Bladder microvascular endothelial cell (primary cell): ENCODE data around the gene BCL2L1. TPM values are rescaled to one million over a fixed set of nuclear protein-coding genes. Genes with fewer than 3 reads are reported as not detected.

ENCODE experiments used
- total RNA-seq: library from RNA; depleted of rRNA; stranded (reverse); fragments of >200 nt; gene quantifications from 2 replicates; pipeline ENCODE4 v1.2.3, GENCODE V29; 2014

Gene BCL2L1
- total RNA-seq, result 37.7 and 88.4 TPM in 2 replicates

GRCh38 chr20:31722257-31723068 is at the start of gene BCL2L1:
TSS of gene BCL2L1 (minus strand) at chr20:31722868. CDS start at chr20:31722218, 650 bp downstream.

DNA sequence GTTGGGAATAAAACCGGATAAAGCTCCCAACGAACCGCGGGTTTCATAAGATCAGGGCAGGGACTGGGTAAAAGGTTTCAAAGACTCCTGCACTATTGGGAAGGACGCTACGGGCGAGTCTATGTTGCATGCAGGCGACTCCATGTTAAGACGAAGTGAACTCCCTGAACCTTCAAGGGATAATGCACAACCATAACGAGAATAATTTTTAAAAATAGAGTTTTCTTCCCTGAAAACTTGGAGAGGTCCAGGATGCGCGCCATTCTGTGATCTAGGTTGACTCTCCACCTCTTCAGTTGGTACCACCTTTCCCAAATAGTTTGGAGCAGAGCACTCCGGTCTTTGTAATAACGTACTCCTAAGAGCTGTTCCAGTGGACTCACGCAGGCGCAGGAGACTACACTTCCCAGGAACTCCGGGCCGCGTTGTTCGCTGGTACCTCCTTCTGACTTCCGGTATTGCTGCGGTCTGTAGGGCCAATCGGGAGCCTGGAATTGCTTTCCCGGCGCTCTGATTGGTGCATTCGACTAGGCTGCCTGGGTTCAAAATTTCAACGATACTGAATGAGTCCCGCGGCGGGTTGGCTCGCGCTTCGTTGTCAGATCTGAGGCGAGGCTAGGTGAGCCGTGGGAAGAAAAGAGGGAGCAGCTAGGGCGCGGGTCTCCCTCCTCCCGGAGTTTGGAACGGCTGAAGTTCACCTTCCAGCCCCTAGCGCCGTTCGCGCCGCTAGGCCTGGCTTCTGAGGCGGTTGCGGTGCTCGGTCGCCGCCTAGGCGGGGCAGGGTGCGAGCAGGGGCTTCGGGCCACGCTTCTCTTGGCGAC is 16.3 kb upstream of the BCL2L1 start, which contains the start of gene TPX2:
TPX2 (plus strand) TSS at position 562 of the 821 bp plus-strand sequence. CDS start 18,187 bp downstream, outside the sequence.

DNA sequence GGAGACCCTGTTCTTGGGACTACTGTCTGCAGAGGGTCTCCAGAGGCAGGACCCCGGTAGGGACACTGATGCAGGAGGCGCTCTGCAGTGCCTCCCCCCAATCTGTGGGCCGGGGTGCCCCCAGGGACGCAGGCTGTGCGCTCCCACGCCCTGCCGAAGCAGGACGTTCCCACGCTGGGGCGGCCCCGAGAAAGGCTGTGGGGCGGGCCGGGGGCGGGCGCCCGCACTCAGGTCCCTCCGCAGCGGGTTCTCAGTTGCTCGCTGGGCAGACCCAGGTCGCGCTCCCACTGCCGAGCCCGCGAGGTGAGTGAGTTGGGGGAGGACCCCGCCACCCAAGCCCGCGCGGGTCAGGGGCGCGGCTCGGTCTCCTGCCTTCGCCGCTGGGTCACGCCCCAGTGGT is 85.0 kb downstream of the BCL2L1 start, which contains the start of gene COX4I2:
COX4I2 (plus strand) TSS at position 253 of the 400 bp plus-strand sequence. CDS start 1,106 bp downstream, outside the sequence.

Other genes with a start within 250 kb of the BCL2L1 start
- not detected in 2 replicates for gene DEFB124, start 247.7 kb downstream of the BCL2L1 start, total RNA-seq
- 0.06 TPM in 1 of 2 replicates, not detected in the other for gene REM1, start 247.6 kb downstream of the BCL2L1 start, total RNA-seq
- gene HM13, start 208.4 kb downstream of the BCL2L1 start, total RNA-seq, result 31.6 and 74.3 TPM in 2 replicates
- 282 and 476 TPM in 2 replicates for gene ID1, start 117.6 kb downstream of the BCL2L1 start, total RNA-seq
- not detected in 2 replicates for gene COX4I2, start 85.0 kb downstream of the BCL2L1 start, total RNA-seq
- 25.2 and 35.5 TPM in 2 replicates for gene TPX2, start 16.4 kb upstream of the BCL2L1 start, total RNA-seq
- gene MYLK2, start 96.5 kb upstream of the BCL2L1 start, total RNA-seq, result 0.49 and 16.7 TPM in 2 replicates
- gene FOXS1, start 122.7 kb upstream of the BCL2L1 start, total RNA-seq, result 0.16 and 0.25 TPM in 2 replicates
- 0.16 and 0.57 TPM in 2 replicates for gene DUSP15, start 147.7 kb upstream of the BCL2L1 start, total RNA-seq
- gene TTLL9, start 147.8 kb upstream of the BCL2L1 start, total RNA-seq, result 0.13 and 0.16 TPM in 2 replicates
- gene PDRG1, start 229.2 kb upstream of the BCL2L1 start, total RNA-seq, result 4.4 and 6.9 TPM in 2 replicates
- not detected in 2 replicates for gene XKR7, start 245.3 kb upstream of the BCL2L1 start, total RNA-seq